HG03460 (cell line): Measurements from ENCODE around the gene PHIP.

ENCODE experiments used
- ATAC-seq: cut with Tn5 transposase; IDR thresholded peaks from one replicate; pipeline ENCODE4 v1.9.1; 2021; ENCODE audit not compliant: unreplicated experiment

Gene PHIP

DNA sequence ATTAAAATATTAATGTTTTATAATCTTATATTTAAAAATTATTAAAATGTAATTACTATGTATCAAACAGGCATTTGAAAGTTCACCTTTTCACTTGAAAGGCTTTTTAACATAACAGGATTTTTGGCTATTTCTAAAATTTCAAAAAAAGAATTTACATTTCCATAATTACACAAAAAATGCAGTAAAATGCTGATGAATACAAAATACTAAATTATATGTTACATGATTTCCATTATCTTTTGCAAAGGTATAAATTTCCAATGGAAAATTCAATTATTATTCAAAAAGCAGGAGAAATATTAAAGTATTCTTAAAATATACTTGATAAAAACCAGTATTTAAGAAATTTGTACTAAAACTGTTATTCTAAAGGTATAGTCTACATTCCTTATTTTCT lies 66.1 kb downstream of the PHIP start:
- no peak for ATAC-seq

- ATAC-seq: no peak
Observed at GRCh38 chr6:79010422-79010821, 67.6 kb downstream of the PHIP start.

DNA sequence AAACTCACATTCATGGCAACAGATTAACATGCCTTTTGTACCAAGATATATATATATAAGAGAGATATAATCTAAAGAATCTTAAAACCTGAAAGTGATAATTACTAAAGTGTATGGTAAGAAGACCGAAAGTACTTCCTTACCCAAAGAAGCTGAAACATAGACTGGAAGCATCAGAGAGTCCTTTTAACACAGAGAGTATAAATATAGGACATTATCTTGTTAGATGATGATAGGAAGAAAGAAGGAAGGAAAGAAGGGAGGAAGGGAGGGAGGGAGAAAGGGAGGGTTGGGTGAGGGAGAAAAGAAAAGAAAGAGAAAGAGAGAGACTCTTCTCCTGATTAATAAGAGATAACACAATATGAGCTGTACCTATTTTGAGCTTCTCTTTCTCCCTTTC lies 68.2 kb downstream of the PHIP start:
- ATAC-seq: no peak

DNA sequence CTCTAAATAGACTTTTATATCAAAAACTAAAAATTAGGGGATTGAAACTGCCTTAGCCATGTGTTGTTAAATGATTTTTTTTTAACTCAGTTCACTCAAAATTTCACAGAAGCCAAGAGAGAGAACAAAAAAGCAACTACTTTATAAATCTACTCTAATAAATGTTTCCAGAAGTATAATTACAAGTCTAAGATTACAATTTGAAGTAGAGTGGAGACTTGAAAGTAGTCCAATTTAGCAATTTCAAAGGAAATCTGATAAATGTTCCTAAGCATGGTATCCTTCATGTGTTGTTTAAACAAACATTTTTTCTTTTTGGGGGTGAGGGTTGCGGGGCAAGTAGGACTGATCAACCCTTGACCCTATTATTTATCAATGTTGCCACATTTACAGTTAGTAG lies 72.6 kb downstream of the PHIP start:
- ATAC-seq: no peak

- no peak for ATAC-seq
Observed at GRCh38 chr6:79005024-79005423, 73.0 kb downstream of the PHIP start.

DNA sequence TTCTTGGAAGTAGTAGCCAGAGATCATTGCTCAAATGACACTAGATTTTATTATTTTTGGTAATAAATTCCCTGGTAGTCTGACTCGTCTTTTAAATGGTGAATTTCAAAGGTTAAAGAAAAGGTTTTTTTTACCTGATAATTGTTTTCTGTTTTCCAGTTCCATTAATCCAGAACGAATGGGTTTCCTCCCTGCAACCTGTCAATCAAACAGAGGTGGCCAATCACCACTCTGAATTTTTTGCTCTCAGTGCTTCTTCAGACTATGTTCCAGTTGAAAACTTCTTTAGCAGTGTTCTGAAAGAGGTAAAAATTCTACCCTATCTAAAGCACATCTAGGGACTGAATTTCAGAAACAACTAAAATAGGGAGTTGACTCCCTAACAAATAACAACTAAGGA lies 73.8 kb downstream of the PHIP start:
- ATAC-seq: no peak

DNA sequence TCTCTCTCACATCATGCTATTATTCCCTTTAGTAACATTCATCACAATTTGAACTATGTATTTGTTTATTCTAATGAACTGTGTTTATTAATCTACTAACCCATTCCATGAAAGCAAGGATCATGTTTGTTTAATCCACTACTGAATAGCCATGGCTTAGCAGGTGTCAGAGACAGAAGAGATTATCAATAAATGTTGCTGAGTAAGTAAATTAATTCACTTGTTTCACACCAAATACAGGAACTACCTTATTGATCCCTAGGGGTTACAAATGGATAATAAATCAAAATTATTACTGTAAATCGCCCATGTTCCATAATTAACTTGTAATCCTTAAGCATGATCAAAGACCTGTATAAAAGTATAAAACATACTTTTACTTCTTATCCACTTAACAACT lies 76.6 kb downstream of the PHIP start:
- ATAC-seq: no peak

- ATAC-seq: no peak
Observed at GRCh38 chr6:78999737-79000136, 78.3 kb downstream of the PHIP start.

DNA sequence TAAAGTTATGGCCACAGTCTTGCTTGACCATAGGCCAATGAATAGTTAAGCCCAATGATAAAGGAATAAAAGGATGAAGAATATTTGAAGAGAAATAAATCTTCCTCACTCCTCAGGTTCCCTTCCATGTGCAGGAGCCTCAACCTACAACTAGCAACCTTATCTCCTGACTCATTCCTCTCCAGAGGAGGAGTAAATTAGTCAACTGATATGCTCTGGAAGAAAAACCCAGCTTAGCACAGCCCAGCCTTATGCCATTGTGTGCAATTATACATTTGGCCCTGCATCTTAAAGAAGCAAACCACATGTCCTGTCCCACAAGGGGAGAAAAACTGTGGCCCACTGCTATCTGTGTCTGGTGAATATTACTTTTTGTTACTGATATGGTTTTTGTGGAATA lies 82.1 kb downstream of the PHIP start:
- ATAC-seq: no peak

DNA sequence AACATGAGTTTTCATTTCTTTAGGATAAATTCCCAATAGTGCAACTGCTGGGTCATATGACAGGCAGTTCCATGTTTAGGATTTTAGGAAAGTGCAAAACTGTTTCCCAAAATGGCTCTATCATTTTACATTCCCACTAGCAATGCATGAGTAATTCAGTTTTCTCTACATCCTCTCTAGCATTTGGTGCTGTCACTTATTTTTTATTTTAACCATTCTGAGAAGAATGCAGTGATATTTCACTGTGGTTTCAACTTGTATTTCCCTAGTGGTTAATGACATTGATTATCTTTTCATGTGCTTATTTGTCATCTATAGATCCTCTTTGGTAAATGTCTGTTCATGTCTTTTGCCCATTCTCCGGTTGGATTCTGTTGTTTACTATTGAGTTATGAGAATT lies 82.7 kb downstream of the PHIP start:
- ATAC-seq: no peak

- no peak for ATAC-seq
Observed at GRCh38 chr6:78993955-78994354, 84.1 kb downstream of the PHIP start.

GRCh38 chr6:78989191-78989590 lies 88.9 kb downstream of the PHIP start:
- ATAC-seq: no peak

DNA sequence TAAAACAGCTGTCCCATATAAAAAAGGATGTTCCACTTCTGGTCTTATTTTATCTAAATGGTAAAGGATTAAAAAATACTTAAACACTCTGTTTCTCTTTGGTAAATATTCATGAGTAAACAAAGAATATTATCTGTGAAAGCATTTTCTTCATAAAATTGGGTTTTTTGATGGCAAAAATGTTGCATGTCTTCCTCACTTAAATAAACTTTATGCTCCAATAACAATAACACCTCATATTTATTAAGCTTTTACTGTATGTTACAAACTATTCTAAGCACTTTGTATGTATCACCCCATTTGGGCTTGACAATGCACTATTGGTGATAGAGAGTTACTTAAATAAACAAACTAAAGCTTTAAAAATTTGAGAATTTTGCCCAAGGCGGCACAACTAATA lies 91.9 kb downstream of the PHIP start:
- ATAC-seq: no peak

GRCh38 chr6:78984225-78984950 lies 93.7 kb downstream of the PHIP start:
- no peak for ATAC-seq

- ATAC-seq: no peak
Observed at GRCh38 chr6:78967191-78967590, 110.9 kb downstream of the PHIP start.

GRCh38 chr6:78966542-78966941 lies 111.5 kb downstream of the PHIP start:
- ATAC-seq: no peak

GRCh38 chr6:78962448-78962847 lies 115.6 kb downstream of the PHIP start:
- ATAC-seq: no peak

- no peak for ATAC-seq
Observed at GRCh38 chr6:78954740-78955139, 123.3 kb downstream of the PHIP start.

DNA sequence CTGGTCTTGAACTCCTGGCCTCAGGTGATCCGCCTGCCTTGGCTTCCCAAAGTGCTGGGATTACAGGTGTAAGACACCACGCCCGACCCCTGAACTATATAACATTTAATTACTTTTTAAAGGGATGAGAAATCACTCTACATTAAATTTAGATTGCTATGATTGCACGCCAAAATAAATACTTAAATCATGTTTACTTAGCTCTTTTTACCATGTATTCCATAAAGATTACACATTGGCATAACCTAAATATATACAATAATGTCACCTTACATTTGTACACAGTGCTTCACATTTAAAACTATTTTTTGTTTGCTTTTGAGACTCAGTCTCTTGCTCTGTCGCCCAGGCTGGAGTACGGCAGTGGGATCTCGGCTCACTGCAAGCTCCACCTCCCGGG lies 124.3 kb downstream of the PHIP start:
- no peak for ATAC-seq

- no peak for ATAC-seq
Observed at GRCh38 chr6:78952362-78952761, 125.7 kb downstream of the PHIP start.

GRCh38 chr6:78948785-78949184 lies 129.3 kb downstream of the PHIP start:
- no peak for ATAC-seq

- ATAC-seq: no peak
Observed at GRCh38 chr6:78947962-78948361, 130.1 kb downstream of the PHIP start.

DNA sequence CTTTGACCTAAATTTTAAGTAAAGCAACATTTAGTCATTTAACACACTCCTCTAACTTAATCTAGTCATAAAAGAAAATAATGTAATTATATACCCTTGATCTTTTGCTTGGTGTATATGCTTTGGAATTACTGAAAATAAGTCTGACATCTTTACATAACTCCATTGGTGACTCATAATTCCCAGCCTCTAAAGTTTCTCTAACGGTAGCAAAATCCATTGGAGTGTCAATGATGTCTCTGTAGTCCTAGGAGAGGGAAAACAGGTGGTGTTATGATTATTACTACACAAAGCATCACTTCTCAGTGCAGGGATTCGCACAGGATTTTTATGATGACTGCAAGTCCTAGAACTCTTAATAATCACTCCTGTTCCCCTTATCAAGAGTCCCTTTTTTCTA lies 130.5 kb downstream of the PHIP start:
- ATAC-seq: no peak
